RWPE2 (cell line): Measurements from ENCODE around the gene TMEM121.
A peak's percentile ranks its signal among the peaks of the same experiment; 100 is the strongest.

Experiments used
- ATAC-seq: fragments of 200-7000 bp; cut with Tn5 transposase; 3 replicates; pipeline ENCODE4 v1.9.1; 2021; ENCODE audit warnings: low read depth
- DNase-seq: peaks from one replicate; pipeline ENCODE4 v3.0.0-alpha.2; 2020; ENCODE audit warnings: low spot score
- H3K27ac ChIP-seq: fragments of 450-650 bp; 2 replicates; pipeline ENCODE4 v1.5.1; 2017; ENCODE audit warnings: mild to moderate bottlenecking; ENCODE audit not compliant: poor library complexity, severe bottlenecking
- H3K27me3 ChIP-seq: fragments of 250-450 bp; sonication (Bioruptor Pico); 2 replicates; pipeline ENCODE4 v1.5.1; 2021; ENCODE audit warnings: mild to moderate bottlenecking, moderate library complexity; ENCODE audit not compliant: insufficient read depth, poor library complexity, severe bottlenecking
- H3K36me3 ChIP-seq: fragments of 250-450 bp; sonication (Bioruptor Pico); 2 replicates; pipeline ENCODE4 v1.5.1; 2020; ENCODE audit warnings: low read depth, mild to moderate bottlenecking, moderate library complexity
- H3K4me1 ChIP-seq: fragments of 250-450 bp; sonication (Bioruptor Pico); 2 replicates; pipeline ENCODE4 v1.5.1; 2021; ENCODE audit warnings: mild to moderate bottlenecking, moderate library complexity; ENCODE audit not compliant: insufficient read depth, poor library complexity, severe bottlenecking
- H3K4me3 ChIP-seq: fragments of 250-450 bp; sonication (Bioruptor Pico); 2 replicates; pipeline ENCODE4 v1.5.1; 2021; ENCODE audit warnings: mild to moderate bottlenecking, moderate library complexity; ENCODE audit not compliant: severe bottlenecking
- H3K9me3 ChIP-seq: fragments of 250-450 bp; sonication (Bioruptor Pico); 2 replicates; pipeline ENCODE4 v1.5.1; 2021; ENCODE audit warnings: mild to moderate bottlenecking, moderate library complexity; ENCODE audit not compliant: severe bottlenecking
- CTCF ChIP-seq: fragments of 450-650 bp; IDR thresholded peaks from one replicate; pipeline ENCODE4 v1.5.1; 2017; ENCODE audit warnings: mild to moderate bottlenecking, moderate library complexity; ENCODE audit not compliant: poor library complexity, severe bottlenecking

Gene TMEM121

GRCh38 chr14:105529569-105530284, 3.3 kb downstream of the TMEM121 start:
- Histone ChIP-seq H3K4me1 (no peaks in the 10 kb centered on the region), H3K4me3 (no peak overlapping the region), H3K27me3 (peaks cover 23% of the 10 kb centered on the region), H3K36me3 (no peaks in the 10 kb centered on the region), H3K9me3 (no peaks in the 10 kb centered on the region), H3K27ac (no peak overlapping the region)
- TF ChIP-seq CTCF: no peak
- DNase-seq (peak; percentile 73), ATAC-seq (no peak)

- no peak for TF ChIP-seq CTCF
- H3K36me3 ChIP-seq: no peaks in the 10 kb centered on the region
- no peaks in the 10 kb centered on the region for H3K9me3 ChIP-seq
- DNase-seq (peak; percentile 47), ATAC-seq (no peak)
- no peak overlapping the region for H3K4me3 ChIP-seq
- no peaks in the 10 kb centered on the region for H3K4me1 ChIP-seq
- peaks cover 18% of the 10 kb centered on the region for H3K27me3 ChIP-seq
- no peak overlapping the region for H3K27ac ChIP-seq
These were observed 4.1 kb downstream of the TMEM121 start for GRCh38 chr14:105530285-105531087.

DNA sequence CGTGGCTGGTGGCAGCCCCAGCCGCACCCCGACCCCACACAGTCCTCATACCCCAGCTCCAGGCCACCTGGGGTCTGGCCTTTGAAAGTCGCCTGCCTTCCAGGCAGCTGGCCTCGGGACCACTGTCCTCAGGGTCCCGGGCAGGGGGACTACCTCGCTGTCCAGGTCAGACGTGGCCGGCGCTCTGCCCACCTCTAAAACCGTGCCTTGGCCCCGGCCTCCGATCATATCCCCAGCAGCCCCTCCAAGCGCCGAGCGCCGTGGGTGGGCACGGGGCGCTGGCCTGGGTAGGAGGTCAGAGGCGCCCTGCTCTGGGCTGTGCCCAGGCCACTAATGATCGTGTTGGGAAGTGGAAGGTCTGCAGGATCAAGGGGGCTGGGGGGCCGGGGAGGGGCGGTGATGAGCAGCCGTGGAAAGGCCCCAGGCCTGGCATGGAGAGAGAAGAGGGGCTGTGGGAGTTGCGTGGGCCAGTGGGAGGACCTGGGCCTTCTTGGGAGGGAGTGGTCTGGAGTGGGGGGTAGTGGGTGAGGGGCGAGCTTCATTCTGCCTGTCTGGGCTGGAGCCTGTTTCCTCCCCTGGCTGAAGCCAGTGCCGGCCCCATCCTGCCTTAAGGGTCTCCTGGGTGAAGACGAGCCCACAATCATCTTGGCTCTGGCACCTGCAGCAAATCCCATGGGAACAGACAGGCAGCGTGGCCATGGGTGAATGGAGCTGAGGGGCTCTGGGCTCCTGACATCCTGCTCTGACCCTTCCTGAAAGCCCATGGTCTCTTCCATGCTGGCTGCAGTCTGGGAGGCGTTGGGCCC, 4.9 kb downstream of the TMEM121 start:
- no peaks in the 10 kb centered on the region for H3K9me3 ChIP-seq
- H3K4me1 ChIP-seq: no peaks in the 10 kb centered on the region
- TF ChIP-seq CTCF: no peak
- DNase-seq: peak; percentile 69
- ATAC-seq: no peak
- H3K36me3 ChIP-seq: no peaks in the 10 kb centered on the region
- H3K27me3 ChIP-seq: peaks cover 18% of the 10 kb centered on the region
- H3K27ac ChIP-seq: no peak overlapping the region
- H3K4me3 ChIP-seq: no peak overlapping the region

DNA sequence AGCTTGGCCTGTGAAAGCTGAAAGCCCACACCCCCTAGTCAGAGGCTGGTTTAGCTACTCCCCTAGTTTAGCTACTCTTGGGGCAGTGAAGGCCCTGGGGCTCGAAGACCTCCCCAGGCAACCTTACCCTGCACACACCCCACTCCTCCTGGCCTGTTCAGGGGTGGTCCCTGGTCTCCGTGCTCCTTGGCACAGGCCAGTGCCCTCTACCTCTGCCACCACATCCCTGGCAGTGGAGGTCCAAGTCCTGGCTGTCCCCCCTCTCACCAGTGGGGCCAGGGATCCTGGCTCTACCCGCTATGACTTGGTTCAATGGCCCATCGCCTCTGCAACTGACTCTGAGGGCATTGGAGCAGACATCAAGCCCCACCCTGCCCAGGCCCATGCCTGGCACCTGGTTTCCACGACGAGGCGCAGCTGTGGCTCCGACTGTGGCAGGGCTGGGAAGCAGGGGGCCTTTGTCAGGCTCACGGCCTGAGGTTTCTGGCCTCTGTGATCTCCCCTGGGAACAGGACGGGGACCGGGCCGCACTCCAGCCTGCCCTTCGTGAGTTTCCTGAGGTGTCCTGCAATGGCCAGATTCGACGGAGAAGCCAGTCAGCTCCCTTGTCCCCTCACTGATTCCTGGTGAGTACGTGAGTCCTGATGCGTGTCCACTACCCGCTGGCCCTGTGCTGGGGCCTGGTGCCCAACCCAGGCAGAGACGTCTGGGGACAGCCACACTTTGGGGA, 5.7 kb downstream of the TMEM121 start:
- Histone ChIP-seq H3K4me3 (no peak overlapping the region), H3K36me3 (no peaks in the 10 kb centered on the region), H3K27ac (no peak overlapping the region), H3K9me3 (no peaks in the 10 kb centered on the region), H3K4me1 (no peaks in the 10 kb centered on the region), H3K27me3 (peaks cover 21% of the 10 kb centered on the region)
- ATAC-seq (no peak), DNase-seq (peak; percentile 71)
- no peak for TF ChIP-seq CTCF
